Stimulated activated CD4-positive, alpha-beta T cell treated with anti-CD3 and anti-CD28 coated beads, Interleukin-4, amount 100 ng/mL, for 48 hours (primary cell): ENCODE data around the gene WDR70.
"Not testable (repeated sequence)": the region's sequence is repeated elsewhere in the genome, so short reads cannot be mapped to it uniquely, and the experiment has no call there.

Experiments
- DNase-seq, 2 donors: peaks; one replicate each; pipeline ENCODE4 v3.0.0-alpha.2; 2020; ENCODE audit warnings: low read depth in 2 of 2

Gene WDR70

GRCh38 chr5:37679326-37679725 lies 300.2 kb downstream of the WDR70 start:
- not testable (repeated sequence) for DNase-seq

GRCh38 chr5:37679903-37680302 lies 300.8 kb downstream of the WDR70 start:
- DNase-seq: not testable (repeated sequence)

- no peak for DNase-seq
Measured at GRCh38 chr5:37683072-37683471, 304.0 kb downstream of the WDR70 start.

- DNase-seq: no peak
Measured at GRCh38 chr5:37685211-37685610, 306.1 kb downstream of the WDR70 start.

GRCh38 chr5:37685816-37686215 lies 306.7 kb downstream of the WDR70 start:
- no peak for DNase-seq

- not testable (repeated sequence) for DNase-seq
Measured at GRCh38 chr5:37688925-37689324, 309.8 kb downstream of the WDR70 start.

GRCh38 chr5:37694333-37694732 lies 315.2 kb downstream of the WDR70 start:
- DNase-seq: not testable (repeated sequence)

GRCh38 chr5:37694867-37695266 lies 315.7 kb downstream of the WDR70 start:
- no peak for DNase-seq

- DNase-seq: no peak
Measured at GRCh38 chr5:37695647-37696046, 316.5 kb downstream of the WDR70 start.

- DNase-seq: no peak
Measured at GRCh38 chr5:37696190-37697021, 317.3 kb downstream of the WDR70 start.

- no peak for DNase-seq
Measured at GRCh38 chr5:37701868-37702267, 322.8 kb downstream of the WDR70 start.

GRCh38 chr5:37703841-37704241 lies 324.7 kb downstream of the WDR70 start:
- no peak for DNase-seq

GRCh38 chr5:37704406-37704805 lies 325.3 kb downstream of the WDR70 start:
- no peak for DNase-seq

- DNase-seq: no peak
Measured at GRCh38 chr5:37709020-37709419, 329.9 kb downstream of the WDR70 start.

- DNase-seq: no peak
Measured at GRCh38 chr5:37710965-37711364, 331.8 kb downstream of the WDR70 start.

GRCh38 chr5:37712750-37713149 lies 333.6 kb downstream of the WDR70 start:
- DNase-seq: no peak

GRCh38 chr5:37714756-37715155 lies 335.6 kb downstream of the WDR70 start:
- DNase-seq: no peak

GRCh38 chr5:37715361-37715760 lies 336.2 kb downstream of the WDR70 start:
- DNase-seq: no peak

GRCh38 chr5:37715992-37716391 lies 336.9 kb downstream of the WDR70 start:
- DNase-seq: no peak

- no peak for DNase-seq
Measured at GRCh38 chr5:37716405-37716804, 337.3 kb downstream of the WDR70 start.

GRCh38 chr5:37717276-37717612 lies 338.1 kb downstream of the WDR70 start:
- DNase-seq: no peak

- no peak for DNase-seq
Measured at GRCh38 chr5:37717613-37718431, 338.7 kb downstream of the WDR70 start.

- no peak for DNase-seq
Measured at GRCh38 chr5:37720550-37720952, 341.4 kb downstream of the WDR70 start.
